GM18951 (cell line): Measurements from ENCODE around the gene SASS6.

Experiments
- POLR2A ChIP-seq: IDR thresholded peaks from 4 replicates; pipeline ENCODE4 v1.6.1; 2011; ENCODE audit warnings: mild to moderate bottlenecking; ENCODE audit not compliant: insufficient read length, insufficient read depth; ENCODE audit errors: extremely low read depth
- in situ Hi-C: fragments of 300-500 bp; cut with MboI; formaldehyde crosslinking; loops from one replicate; pipeline ENCODE4 v1.12.0; 2022; ENCODE audit warnings: low sequenced_read_pairs, mixed read lengths, inconsistent platforms; ENCODE audit not compliant: unreplicated experiment

SASS6 gene, protein sequence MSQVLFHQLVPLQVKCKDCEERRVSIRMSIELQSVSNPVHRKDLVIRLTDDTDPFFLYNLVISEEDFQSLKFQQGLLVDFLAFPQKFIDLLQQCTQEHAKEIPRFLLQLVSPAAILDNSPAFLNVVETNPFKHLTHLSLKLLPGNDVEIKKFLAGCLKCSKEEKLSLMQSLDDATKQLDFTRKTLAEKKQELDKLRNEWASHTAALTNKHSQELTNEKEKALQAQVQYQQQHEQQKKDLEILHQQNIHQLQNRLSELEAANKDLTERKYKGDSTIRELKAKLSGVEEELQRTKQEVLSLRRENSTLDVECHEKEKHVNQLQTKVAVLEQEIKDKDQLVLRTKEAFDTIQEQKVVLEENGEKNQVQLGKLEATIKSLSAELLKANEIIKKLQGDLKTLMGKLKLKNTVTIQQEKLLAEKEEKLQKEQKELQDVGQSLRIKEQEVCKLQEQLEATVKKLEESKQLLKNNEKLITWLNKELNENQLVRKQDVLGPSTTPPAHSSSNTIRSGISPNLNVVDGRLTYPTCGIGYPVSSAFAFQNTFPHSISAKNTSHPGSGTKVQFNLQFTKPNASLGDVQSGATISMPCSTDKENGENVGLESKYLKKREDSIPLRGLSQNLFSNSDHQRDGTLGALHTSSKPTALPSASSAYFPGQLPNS

GRCh38 chr1:100132566-100133477 lies at the start of gene SASS6, which contains the start of gene TRMT13:
Gene SASS6, minus strand, starts transcription at chr1:100132930. Its CDS starts 116 bp downstream, at chr1:100132814.
Gene TRMT13, plus strand, starts transcription at chr1:100133163. Its CDS starts 6 bp downstream, at chr1:100133169.
- in situ Hi-C loops = no loop called here
- TF ChIP-seq POLR2A = peak; percentile 70

DNA sequence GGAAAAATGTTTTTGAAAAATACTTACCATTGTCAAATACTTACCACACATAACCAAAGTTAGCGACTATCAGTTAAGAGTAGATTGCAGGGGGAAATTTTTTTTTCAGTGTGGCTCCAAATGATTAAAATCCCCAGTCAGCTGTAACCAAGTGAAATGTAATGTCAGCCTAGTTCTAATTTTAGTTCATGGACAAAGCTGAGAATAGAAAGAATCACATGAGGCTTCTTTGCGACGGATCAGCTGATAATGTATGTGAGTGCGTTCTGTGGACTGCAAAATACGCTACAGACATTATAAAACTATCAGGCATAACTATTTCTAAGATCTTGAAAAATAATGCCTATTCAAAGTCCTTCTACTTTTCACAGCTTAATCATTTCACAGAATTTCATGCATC lies 45.4 kb upstream of the SASS6 start, which contains the start of gene LRRC39:
TSS of gene LRRC39 (minus strand) at position 166 of the 400 bp plus-strand sequence. CDS start 9,740 bp downstream, outside the sequence.
- no peak for TF ChIP-seq POLR2A
- in situ Hi-C loops = no loop called here

- in situ Hi-C loops = no loop called here
- TF ChIP-seq POLR2A = no peak
These were observed 44.7 kb upstream of the SASS6 start for GRCh38 chr1:100177295-100178041.

GRCh38 chr1:100168051-100168450 lies 35.3 kb upstream of the SASS6 start:
- no peak for TF ChIP-seq POLR2A
- in situ Hi-C loops = no loop called here

GRCh38 chr1:100164702-100165101 lies 32.0 kb upstream of the SASS6 start:
- in situ Hi-C loops = no loop called here
- no peak for TF ChIP-seq POLR2A

DNA sequence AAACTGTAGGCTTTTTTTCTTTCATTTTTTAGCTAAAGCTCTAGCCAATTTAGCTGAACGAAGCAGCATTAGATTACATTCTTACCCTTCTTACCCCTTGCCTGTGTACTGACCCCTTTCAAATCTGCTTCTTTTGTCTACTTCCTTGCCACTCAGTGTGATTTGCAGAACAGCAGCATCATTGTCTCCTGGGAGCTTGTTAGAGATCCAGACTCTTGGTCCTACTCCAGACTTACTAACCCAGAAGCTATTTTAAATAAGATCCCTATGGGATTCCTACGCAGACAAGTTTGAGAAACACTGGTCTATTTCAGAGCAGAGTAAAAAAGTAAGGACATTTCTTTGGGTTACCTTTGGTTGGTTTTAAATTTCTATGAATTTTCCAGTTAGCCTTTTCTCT lies 31.5 kb upstream of the SASS6 start:
- no peak for TF ChIP-seq POLR2A
- in situ Hi-C loops = no loop called here

GRCh38 chr1:100162881-100163280 lies 30.2 kb upstream of the SASS6 start:
- in situ Hi-C loops = no loop called here
- TF ChIP-seq POLR2A = no peak

DNA sequence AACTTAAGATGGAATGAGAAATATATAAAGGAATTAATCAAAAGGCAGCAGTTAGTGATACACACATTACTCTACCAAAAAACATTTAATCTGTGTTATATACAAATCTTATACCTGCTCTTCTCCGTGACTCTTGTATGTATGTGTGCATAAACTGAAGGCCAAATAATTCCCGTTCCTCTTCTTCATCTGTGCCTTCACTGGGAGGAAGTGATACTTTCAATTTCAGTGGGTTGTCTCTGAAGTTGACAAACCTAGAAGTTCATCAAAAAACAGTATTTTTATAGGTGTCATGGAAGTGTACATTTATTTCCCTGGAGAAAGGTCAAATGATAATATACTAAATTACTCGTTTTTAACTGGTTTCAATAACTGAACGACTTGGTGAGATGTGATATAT lies 19.5 kb upstream of the SASS6 start:
- in situ Hi-C loops = no loop called here
- no peak for TF ChIP-seq POLR2A

DNA sequence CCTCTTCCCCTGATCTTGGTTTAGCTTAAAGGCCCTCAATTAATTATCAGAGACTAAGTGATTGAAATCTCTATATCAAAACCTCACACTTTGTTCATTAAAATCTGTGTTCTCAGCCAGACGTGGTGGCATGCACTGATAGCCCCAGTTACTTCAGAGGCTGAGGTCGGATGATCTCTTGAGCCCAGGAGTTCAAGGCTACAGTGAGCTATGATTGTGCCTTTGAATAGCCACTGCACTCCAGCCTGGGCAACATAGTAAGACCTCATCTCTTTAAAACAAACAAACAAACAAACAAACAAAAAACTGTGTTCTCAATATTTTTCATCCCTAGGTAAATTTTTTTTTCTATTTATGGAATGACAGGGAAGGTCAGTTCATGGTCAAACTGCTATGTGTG lies 18.9 kb upstream of the SASS6 start:
- in situ Hi-C loops = no loop called here
- TF ChIP-seq POLR2A = no peak

DNA sequence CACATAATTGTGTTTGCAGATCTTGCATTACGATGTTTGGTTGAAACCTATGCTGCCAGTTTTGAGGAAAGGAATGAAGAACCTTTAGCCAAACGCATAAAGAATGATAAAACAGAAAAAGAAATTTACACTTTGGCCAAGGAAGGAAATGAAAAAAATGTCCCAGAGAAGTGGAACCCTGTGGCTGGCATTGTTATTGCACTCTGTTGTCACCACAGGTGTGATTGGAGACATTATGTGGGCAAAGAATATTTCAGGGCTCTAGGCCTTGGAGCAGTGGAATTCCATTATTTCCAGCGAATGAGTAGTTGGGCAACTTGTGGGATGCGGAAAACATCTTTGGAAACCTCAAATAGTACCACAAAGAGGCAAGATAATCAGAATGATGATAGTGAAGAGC lies 15.1 kb upstream of the SASS6 start:
- in situ Hi-C loops = no loop called here
- TF ChIP-seq POLR2A = no peak

DNA sequence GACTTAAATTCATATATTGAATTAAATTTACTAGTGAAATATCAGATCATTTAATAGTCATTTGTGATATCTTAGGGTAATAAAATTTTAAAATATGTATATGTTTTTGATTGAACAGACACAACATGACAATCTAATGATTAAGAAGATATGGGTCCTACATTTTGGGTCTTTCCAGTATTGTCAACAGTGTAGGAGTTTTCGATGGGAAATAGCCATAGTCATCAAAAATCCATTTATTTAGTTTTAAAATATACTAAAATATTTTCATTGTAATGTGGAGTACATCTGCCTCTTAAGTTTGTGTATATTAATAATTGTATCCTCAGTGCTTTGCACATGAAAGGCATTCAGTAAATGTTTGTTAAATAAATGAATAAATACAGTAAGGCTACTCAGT lies 14.2 kb upstream of the SASS6 start:
- in situ Hi-C loops = no loop called here
- no peak for TF ChIP-seq POLR2A

GRCh38 chr1:100145116-100145515 lies 12.4 kb upstream of the SASS6 start:
- no peak for TF ChIP-seq POLR2A
- in situ Hi-C loops = no loop called here
